H1 (cell line): ENCODE data around the gene VWA7. TPM values are rescaled to one million over a fixed set of nuclear protein-coding genes. Genes with fewer than 3 reads are reported as not detected.

Experiments used
- CTCF ChIA-PET: fragments of 300-600 bp; sonication (Branson Sonifier 250); formaldehyde crosslinking; loops from one replicate; lab custom pipeline; 2021; ENCODE audit not compliant: partially characterized antibody; lab: Charles Lee
- POLR2A ChIA-PET: fragments of 300-600 bp; sonication (Branson Sonifier 250); formaldehyde crosslinking; loops from one replicate; lab custom pipeline; 2021; ENCODE audit warnings: inconsistent platforms; ENCODE audit not compliant: partially characterized antibody; lab: Charles Lee
- DNase-seq, 2 experiments: peaks; one replicate each; pipeline versions ENCODE4 v3.0.0 to v3.0.0-alpha.2; 2010 to 2022; ENCODE audit warnings: low spot score in 2 of 2, low read depth in 1 of 2, mixed read lengths in 1 of 2
- FAIRE-seq: peaks from 2 replicates; lab custom pipeline; 2011; peaks lifted over from hg19 to GRCh38; lab: Jason Lieb, UNC
- H2AFZ ChIP-seq: 2 replicates; pipeline ENCODE4 v1.8.1; 2012; ENCODE audit warnings: low read length, inconsistent platforms
- H2AK5ac ChIP-seq: 2 replicates; pipeline ENCODE4 v1.6.1; 2013; ENCODE audit warnings: low read depth, low read length
- H2BK120ac ChIP-seq: replicated peaks from 2 replicates; pipeline ENCODE3; 2013; ENCODE audit warnings: low read depth, low read length, inconsistent platforms
- H2BK12ac ChIP-seq: 2 replicates; pipeline ENCODE4 v1.6.1; 2013; ENCODE audit warnings: low read depth, low read length
- H2BK15ac ChIP-seq: 2 replicates; pipeline ENCODE4 v1.6.1; 2013; ENCODE audit warnings: low read length
- H2BK20ac ChIP-seq: 2 replicates; pipeline ENCODE4 v1.6.1; 2013; ENCODE audit warnings: low read length
- H2BK5ac ChIP-seq: 2 replicates; pipeline ENCODE4 v1.6.1; 2013; ENCODE audit warnings: low read depth, low read length
- H3K14ac ChIP-seq: 2 replicates; pipeline ENCODE4 v1.6.1; 2013; ENCODE audit warnings: inconsistent platforms; ENCODE audit not compliant: insufficient read length
- H3K18ac ChIP-seq: 2 replicates; pipeline ENCODE4 v1.6.1; 2013; ENCODE audit warnings: low read length; ENCODE audit errors: extremely low read depth
- H3K23ac ChIP-seq: 2 replicates; pipeline ENCODE4 v1.6.1; 2013; ENCODE audit warnings: inconsistent platforms; ENCODE audit not compliant: insufficient read length
- H3K23me2 ChIP-seq: 2 replicates; pipeline ENCODE4 v1.6.1; 2013; ENCODE audit warnings: low read depth, low read length
- H3K27ac ChIP-seq: 2 replicates; pipeline ENCODE4 v1.6.1; 2011; ENCODE audit warnings: low read depth, low read length, inconsistent platforms
- H3K27me3 ChIP-seq, 4 experiments: replicated peaks in 1 of 4; 1 replicate in 1 of 4; 2 replicates in 3 of 4; pipeline versions ENCODE4 v1.6.1 to v1.8.1; 2011 to 2013; ENCODE audit warnings: low read length in 3 of 4, mild to moderate bottlenecking in 3 of 4, inconsistent platforms in 2 of 4, mixed read lengths in 2 of 4, moderate library complexity in 1 of 4; ENCODE audit not compliant: control insufficient read depth in 3 of 4, insufficient read depth in 3 of 4; ENCODE audit errors: extremely low read depth in 1 of 4
- H3K36me3 ChIP-seq, 4 experiments: 2 replicates each; pipeline versions ENCODE4 v1.6.1 to v1.8.1; 2011 to 2013; ENCODE audit warnings: mild to moderate bottlenecking in 4 of 4, low read length in 3 of 4, moderate library complexity in 2 of 4, control low read depth in 1 of 4, inconsistent platforms in 1 of 4; ENCODE audit not compliant: insufficient read depth in 4 of 4, control insufficient read depth in 2 of 4
- H3K4ac ChIP-seq: replicated peaks from 2 replicates; pipeline ENCODE3; 2013; ENCODE audit warnings: low read length, low read depth, mixed read lengths, inconsistent platforms; ENCODE audit not compliant: insufficient read length
- H3K4me1 ChIP-seq, 4 experiments: replicated peaks in 1 of 4; 1 replicate in 1 of 4; 2 replicates in 3 of 4; pipeline versions ENCODE4 v1.6.1 to v1.8.1; 2011 to 2013; ENCODE audit warnings: low read length in 3 of 4, inconsistent platforms in 2 of 4, mixed read lengths in 1 of 4; ENCODE audit not compliant: insufficient read depth in 4 of 4, control insufficient read depth in 3 of 4
- H3K4me2 ChIP-seq, 2 experiments: 2 replicates each; pipeline versions ENCODE4 v1.6.1 to v1.8.1; 2011 to 2013; ENCODE audit warnings: low read depth in 2 of 2, low read length in 2 of 2, control low read depth in 1 of 2, inconsistent platforms in 1 of 2, mild to moderate bottlenecking in 1 of 2; ENCODE audit not compliant: insufficient read depth in 1 of 2
- H3K4me3 ChIP-seq, 4 experiments: fragments of 200-600, 300-600 bp in 1 of 4; sonication (generic), shearing (Covaris generic), sonication (Bioruptor Twin) in 1 of 4; 2 replicates each; pipeline versions ENCODE4 v1.5.1 to v1.8.1; 2011 to 2016; ENCODE audit warnings: low read length in 4 of 4, low read depth in 3 of 4, control low read depth in 2 of 4, inconsistent platforms in 2 of 4, mild to moderate bottlenecking in 2 of 4, mixed read lengths in 1 of 4, moderate library complexity in 1 of 4; ENCODE audit not compliant: insufficient read depth in 2 of 4; ENCODE audit errors: extremely low read depth in 1 of 4
- H3K56ac ChIP-seq: replicated peaks from 2 replicates; pipeline ENCODE3; 2013; ENCODE audit warnings: low read depth, mild to moderate bottlenecking, mixed read lengths, low read length, inconsistent platforms; ENCODE audit not compliant: insufficient read length
- H3K79me1 ChIP-seq: 2 replicates; pipeline ENCODE4 v1.6.1; 2013; ENCODE audit warnings: low read depth, low read length, control low read depth
- H3K79me2 ChIP-seq, 2 experiments: 2 replicates each; pipeline versions ENCODE4 v1.6.1 to v1.8.1; 2012 to 2013; ENCODE audit warnings: low read length in 2 of 2, mild to moderate bottlenecking in 2 of 2, inconsistent platforms in 1 of 2; ENCODE audit not compliant: insufficient read depth in 2 of 2, control insufficient read depth in 1 of 2
- H3K9ac ChIP-seq, 4 experiments: replicated peaks in 1 of 4; 1 replicate in 1 of 4; 2 replicates in 3 of 4; pipeline versions ENCODE4 v1.6.1 to v1.8.1; 2011 to 2013; ENCODE audit warnings: low read depth in 3 of 4, low read length in 3 of 4, control low read depth in 2 of 4, mild to moderate bottlenecking in 2 of 4, moderate library complexity in 2 of 4, inconsistent platforms in 1 of 4; ENCODE audit errors: extremely low read depth in 1 of 4
- H3K9me3 ChIP-seq, 2 experiments: 2 replicates each; pipeline versions ENCODE4 v1.6.1 to v1.8.1; 2012 to 2013; ENCODE audit warnings: mild to moderate bottlenecking in 2 of 2, moderate library complexity in 2 of 2, control low read depth in 1 of 2, inconsistent platforms in 1 of 2, low read depth in 1 of 2, low read length in 1 of 2, mixed read lengths in 1 of 2; ENCODE audit not compliant: insufficient read depth in 2 of 2
- H4K20me1 ChIP-seq, 2 experiments: replicated peaks in 1 of 2; 2 replicates each; pipeline versions ENCODE3 to v1.8.1; 2011 to 2013; ENCODE audit warnings: inconsistent platforms in 2 of 2, low read length in 2 of 2, mild to moderate bottlenecking in 1 of 2; ENCODE audit not compliant: insufficient read depth in 2 of 2, control insufficient read depth in 1 of 2
- H4K5ac ChIP-seq: 2 replicates; pipeline ENCODE4 v1.6.1; 2013; ENCODE audit warnings: low read length, low read depth, mixed read lengths, inconsistent platforms; ENCODE audit not compliant: insufficient read length
- H4K8ac ChIP-seq: 2 replicates; pipeline ENCODE4 v1.8.0; 2013; ENCODE audit warnings: mild to moderate bottlenecking, moderate library complexity, low read length, inconsistent platforms; ENCODE audit not compliant: insufficient read depth; ENCODE audit errors: extremely low read depth
- H4K91ac ChIP-seq: replicated peaks from 2 replicates; pipeline ENCODE3; 2013; ENCODE audit warnings: low read length, mixed read lengths, inconsistent platforms; ENCODE audit not compliant: insufficient read length
- ASH2L ChIP-seq: fragments of 200-600, 300-600 bp; sonication (generic); IDR thresholded peaks from one replicate; pipeline ENCODE4 v1.7.1; 2017; ENCODE audit warnings: low read length
- E2F6 ChIP-seq: IDR thresholded peaks from 2 replicates; pipeline ENCODE4 v1.6.1; 2012; ENCODE audit warnings: inconsistent platforms
- EZH2 ChIP-seq: fragments of 200-600 bp; sonication (generic); IDR thresholded peaks from 2 replicates; pipeline ENCODE4 v1.7.1; 2012; ENCODE audit warnings: low read depth, mild to moderate bottlenecking, moderate library complexity, low read length, inconsistent platforms; ENCODE audit not compliant: severe bottlenecking
- GABPA ChIP-seq: IDR thresholded peaks from 2 replicates; pipeline ENCODE4 v1.6.1; 2011; ENCODE audit warnings: mild to moderate bottlenecking, low read length, moderate library complexity, borderline replicate concordance; ENCODE audit not compliant: insufficient read depth
- NRF1 ChIP-seq: IDR thresholded peaks from 2 replicates; pipeline ENCODE4 v1.6.1; 2011; ENCODE audit warnings: mild to moderate bottlenecking, low read depth, low read length, improper control_type of control experiment
- POLR2AphosphoS5 ChIP-seq: IDR thresholded peaks from 2 replicates; pipeline ENCODE4 v1.6.1; 2011; ENCODE audit warnings: low read depth, low read length
- RFX5 ChIP-seq: IDR thresholded peaks from 2 replicates; pipeline ENCODE4 v1.6.1; 2011; ENCODE audit warnings: low read depth, low read length, improper control_type of control experiment, borderline replicate concordance
- RXRA ChIP-seq: IDR thresholded peaks from 2 replicates; pipeline ENCODE4 v1.6.1; 2011; ENCODE audit warnings: low read depth, mild to moderate bottlenecking, low read length, moderate library complexity; ENCODE audit not compliant: insufficient read depth
- SP1 ChIP-seq: IDR thresholded peaks from 2 replicates; pipeline ENCODE4 v1.6.1; 2011; ENCODE audit warnings: low read depth, low read length
- TAF1 ChIP-seq: IDR thresholded peaks from 2 replicates; pipeline ENCODE4 v1.6.1; 2011; ENCODE audit warnings: mild to moderate bottlenecking, low read depth, low read length
- TAF7 ChIP-seq: optimal IDR thresholded peaks from 2 replicates; pipeline ENCODE3; 2011; ENCODE audit warnings: low read depth, mild to moderate bottlenecking, inconsistent platforms, low read length, moderate library complexity, borderline replicate concordance
- WGBS, 2 experiments: shearing (Covaris generic) in 1 of 2; methylation state at CpG; one replicate each; pipeline versions ENCODE4 v1.1.6 to v1.1.7; 2013 to 2015; ENCODE audit warnings: low lambda C conversion rate in 2 of 2, mixed read lengths in 2 of 2, inconsistent platforms in 1 of 2, low coverage in 1 of 2, missing lambda C conversion rate in 1 of 2; ENCODE audit not compliant: insufficient replicate concordance in 2 of 2, insufficient coverage in 1 of 2, insufficient read length in 1 of 2; ENCODE audit errors: extremely low coverage in 1 of 2, missing lambda C conversion rate in 1 of 2; 5-methylcytosine and 5-hydroxymethylcytosine counted together
- polyA plus RNA-seq, 7 experiments: library from polyadenylated mRNA; depleted of rRNA in 3 of 7; stranded (reverse) in 5 of 7; unstranded in 2 of 7; fragments of >200 nt in 5 of 7; fragments of 200-250 nt in 2 of 7; gene quantifications; 1 replicate in 5 of 7; 2 replicates in 1 of 7; 4 replicates in 1 of 7; pipeline versions ENCODE4 v1.2.1 to v1.2.3, GENCODE V29; 2011 to 2013; ENCODE audit warnings: missing spikeins in 2 of 7, mixed read lengths in 2 of 7
- total RNA-seq: library from RNA; stranded (reverse); fragmentation: NEBNext Ultra II Directional; extraction: Animal tissue kit (Norgen Biotek cat#: 25700); gene quantifications from 2 replicates; pipeline ENCODE4 v1.2.1, GENCODE V29; 2021

The VWA7 gene
- total and polyA plus RNA-seq, 2 of the 8 experiments (the other 6 are each of a cell fraction or from before 2014, with no cell fraction given) = 0.82 to 2.1 TPM

GRCh38 chr6:31768363-31769257, 8.5 kb downstream of the VWA7 start:
- Histone ChIP-seq H2AFZ (no peak overlapping the region), H2BK5ac (no peak overlapping the region), H3K14ac (no peak overlapping the region), H3K27ac (no peak overlapping the region), H3K4me2 (no peak overlapping the region), H2AK5ac (no peak overlapping the region), H3K79me1 (no peaks in the 10 kb centered on the region), H3K9me3 (no peaks in the 10 kb centered on the region), H3K79me2 (no peaks in the 10 kb centered on the region), H3K36me3 (no peaks in the 10 kb centered on the region; a peak in 1 of 8 replicates), H4K20me1 (no peaks in the 10 kb centered on the region), H4K91ac (no peak overlapping the region), H3K23me2 (0 out of 2 replicates have a peak, but pooled peaks cover 3% of the 10 kb centered on the region), H3K27me3 (no peaks in the 10 kb centered on the region), H3K4me3 (no peak overlapping the region), H4K5ac (no peak overlapping the region), H2BK12ac (no peak overlapping the region), H2BK20ac (no peak overlapping the region), H3K23ac (no peak overlapping the region), H3K18ac (no peak overlapping the region), H2BK15ac (no peak overlapping the region), H3K56ac (no peak overlapping the region), H3K4ac (no peak overlapping the region), H4K8ac (no peak overlapping the region), H3K9ac (no peak overlapping the region), H2BK120ac (no peak overlapping the region), H3K4me1 (peaks cover 0 to 5% (median under 1%) of the 10 kb centered on the region in 4 experiments; a peak in 4 of 7 replicates)
- 89% methylated on average over 18 of the region's 18 CpGs; no CpG with 5 or more reads in 1 of the 2 experiments for WGBS, 2 experiments
- CTCF ChIA-PET = interaction anchor here (0.9 to 14.4 kb wide), 34 partner anchors 10 to 172 kb away, joined by 3 to 228 read pairs (median 8); partner anchors contain the start of genes CLIC1, DDAH2, HSPA1B and LY6G5C
- FAIRE-seq (no peak), DNase-seq (no peak)
- POLR2A ChIA-PET = interaction anchor here (0.6 to 2.8 kb wide), 13 partner anchors 8 to 191 kb away, joined by 3 to 10 read pairs (median 4); partner anchors contain the start of genes BAG6, HSPA1A, HSPA1L and MSH5
- TF ChIP-seq RXRA (no peak), GABPA (no peak), RFX5 (no peak), SP1 (no peak), TAF1 (no peak), NRF1 (no peak), E2F6 (no peak), ASH2L (no peak), POLR2AphosphoS5 (no peak), EZH2 (no peak), TAF7 (no peak)
